GM12892 (cell line): ENCODE results near the gene PHRF1.

Source experiments
- POLR2A ChIP-seq: IDR thresholded peaks from 2 replicates; pipeline ENCODE4 v1.6.1; 2011; ENCODE audit warnings: low read depth, low read length, control low read depth
- POLR2AphosphoS5 ChIP-seq: IDR thresholded peaks from 2 replicates; pipeline ENCODE4 v1.6.1; 2011; ENCODE audit warnings: low read depth, low read length, control low read depth
- TAF1 ChIP-seq: IDR thresholded peaks from 2 replicates; pipeline ENCODE4 v1.6.1; 2011; ENCODE audit warnings: low read depth, mild to moderate bottlenecking, control low read depth, low read length, borderline replicate concordance

GRCh38 chr11:534396-535209 is 41.7 kb upstream of the PHRF1 start:
- TF ChIP-seq POLR2A = no peak
- no peak for TF ChIP-seq POLR2AphosphoS5
- TF ChIP-seq TAF1 = no peak
